Natural killer cell (primary cell): ENCODE measurements around the gene AZIN2. TPM values are rescaled to one million over a fixed set of nuclear protein-coding genes. Genes with fewer than 3 reads are reported as not detected.

Source experiments
- ATAC-seq, 3 donors: fragments of 150-1000 bp in 2 of 3; fragments of 200-7000 bp in 1 of 3; cut with Tn5 transposase; 1 replicate in 1 of 3; 2 replicates in 2 of 3; pipeline ENCODE4 v1.10.0; 2021; ENCODE audit warnings: mild to moderate bottlenecking in 2 of 3, moderate library complexity in 2 of 3
- DNase-seq, 2 donors: peaks; one replicate each; pipeline versions ENCODE4 v3.0.0 to v3.0.0-alpha.2; 2013 to 2021; ENCODE audit warnings: mixed read lengths in 1 of 2
- H3K27ac ChIP-seq: one replicate; pipeline ENCODE4 v1.5.1; 2013; ENCODE audit warnings: mild to moderate bottlenecking, low read length
- H3K27me3 ChIP-seq: one replicate; pipeline ENCODE4 v1.6.1; 2013; ENCODE audit warnings: low read length; ENCODE audit not compliant: control insufficient read depth, insufficient read depth
- H3K36me3 ChIP-seq: one replicate; pipeline ENCODE4 v1.6.1; 2013; ENCODE audit warnings: low read length; ENCODE audit not compliant: control insufficient read depth, insufficient read depth
- H3K4me1 ChIP-seq: one replicate; pipeline ENCODE4 v1.6.1; 2013; ENCODE audit warnings: low read length; ENCODE audit not compliant: control insufficient read depth, insufficient read depth
- H3K4me3 ChIP-seq: one replicate; pipeline ENCODE4 v1.5.1; 2013; ENCODE audit warnings: low read length
- H3K9me3 ChIP-seq: one replicate; pipeline ENCODE4 v1.6.1; 2013; ENCODE audit warnings: low read length; ENCODE audit not compliant: control insufficient read depth, insufficient read depth
- H3K27ac Mint-ChIP-seq, 2 donors: one replicate each; pipeline ENCODE4 v1.8.0; 2022; ENCODE audit warnings: mild to moderate bottlenecking in 2 of 2, mixed read lengths in 2 of 2, moderate library complexity in 1 of 2
- H3K27me3 Mint-ChIP-seq, 2 donors: one replicate each; pipeline ENCODE4 v1.8.0; 2022; ENCODE audit warnings: low read depth in 2 of 2, mixed read lengths in 2 of 2
- H3K36me3 Mint-ChIP-seq: one replicate; pipeline ENCODE4 v1.8.0; 2022; ENCODE audit warnings: mixed read lengths
- H3K4me1 Mint-ChIP-seq, 2 donors: one replicate each; pipeline ENCODE4 v1.8.0; 2022; ENCODE audit warnings: mixed read lengths in 2 of 2
- H3K4me3 Mint-ChIP-seq: one replicate; pipeline ENCODE4 v1.8.0; 2022; ENCODE audit warnings: mild to moderate bottlenecking, moderate library complexity, mixed read lengths
- H3K9me3 Mint-ChIP-seq, 2 donors: one replicate each; pipeline ENCODE4 v1.8.0; 2022; ENCODE audit warnings: mixed read lengths in 2 of 2
- CTCF ChIP-seq: fragments of 200-600 bp; IDR thresholded peaks from one replicate; pipeline ENCODE4 v1.8.0; 2022; ENCODE audit warnings: antibody characterized with exemption
- WGBS: methylation state at CpG from one replicate; pipeline ENCODE4 v1.1.7; 2013; ENCODE audit warnings: missing lambda C conversion rate; ENCODE audit not compliant: insufficient coverage; 5-methylcytosine and 5-hydroxymethylcytosine counted together
- intact Hi-C: fragments of 100-400 bp; cut with micrococcal nuclease; formaldehyde crosslinking; loops from one replicate; pipeline ENCODE4 v1.14.2; 2022
- total RNA-seq, 4 donors: library from RNA; stranded (reverse); fragments of 120-200 nt in 1 of 4; gene quantifications; one replicate each; pipeline versions ENCODE4 v1.2.3 to v1.2.4, GENCODE V29; 2013 to 2022

The AZIN2 gene
- total RNA-seq, 3 donors from 2014 or later (not counting 1 experiment from before 2014, with no cell fraction given): 1.9 to 5.1 (median 4.1) TPM

- Histone ChIP-seq H3K36me3 (no peaks in the 10 kb centered on the region), H3K27ac (no peak overlapping the region), H3K4me1 (peaks cover 22% of the 10 kb centered on the region), H3K9me3 (no peaks in the 10 kb centered on the region), H3K4me3 (peak overlapping the region; percentile 67), H3K27me3 (no peaks in the 10 kb centered on the region)
- no peak for DNase-seq
- peak overlapping the region; percentile 24 to 78 for H3K27ac Mint-ChIP-seq
- H3K9me3 Mint-ChIP-seq: no peaks in the 10 kb centered on the region
- peaks cover 23 to 26% of the 10 kb centered on the region in 2 donors for H3K4me1 Mint-ChIP-seq
- H3K4me3 Mint-ChIP-seq: peak overlapping the region; percentile 82
- H3K27me3 Mint-ChIP-seq: peaks cover 0 to 6% of the 10 kb centered on the region in 2 donors
- H3K36me3 Mint-ChIP-seq: no peaks in the 10 kb centered on the region
- ATAC-seq: no peak
- 66% methylated on average over 6 of the region's 6 CpGs for WGBS
- intact Hi-C loops: loop anchor here (2.0 to 10.0 kb wide), 2 partner anchors 44 to 366 kb away; partner anchors contain the start of gene AK2
- no peak for TF ChIP-seq CTCF
These were observed 580 bp upstream of the AZIN2 start for GRCh38 chr1:33080373-33080772.

- no peak for TF ChIP-seq CTCF
- H3K4me3 Mint-ChIP-seq: peak overlapping the region; percentile 85
- Histone ChIP-seq H3K36me3 (no peaks in the 10 kb centered on the region), H3K27me3 (no peaks in the 10 kb centered on the region), H3K9me3 (no peaks in the 10 kb centered on the region), H3K4me1 (peaks cover 25% of the 10 kb centered on the region), H3K4me3 (peak overlapping the region; percentile 67), H3K27ac (no peak overlapping the region)
- 20% methylated on average over 35 of the region's 35 CpGs for WGBS
- H3K36me3 Mint-ChIP-seq: no peaks in the 10 kb centered on the region
- H3K9me3 Mint-ChIP-seq: no peaks in the 10 kb centered on the region
- no peak for ATAC-seq
- H3K27me3 Mint-ChIP-seq: peaks cover 0 to 9% of the 10 kb centered on the region in 2 donors
- H3K4me1 Mint-ChIP-seq: peaks cover 23 to 29% of the 10 kb centered on the region in 2 donors
- DNase-seq: peak in 1 of 2 donors; percentile 43
- H3K27ac Mint-ChIP-seq: peak overlapping the region in 1 of 2 donors; percentile 78
- intact Hi-C loops: loop anchor here (2.0 to 10.0 kb wide), 2 partner anchors 45 to 367 kb away; partner anchors contain the start of gene AK2
These were observed 777 bp downstream of the AZIN2 start for GRCh38 chr1:33081554-33082305.

- peaks cover 23 to 31% of the 10 kb centered on the region in 2 donors for H3K4me1 Mint-ChIP-seq
- no peak for DNase-seq
- ATAC-seq: no peak
- WGBS: 92% methylated on average over 6 of the region's 6 CpGs
- H3K36me3 Mint-ChIP-seq: no peaks in the 10 kb centered on the region
- H3K9me3 ChIP-seq: no peaks in the 10 kb centered on the region
- no peak overlapping the region for H3K4me3 ChIP-seq
- no peaks in the 10 kb centered on the region for H3K27me3 ChIP-seq
- peaks cover 25% of the 10 kb centered on the region for H3K4me1 ChIP-seq
- no peak for TF ChIP-seq CTCF
- H3K9me3 Mint-ChIP-seq: no peaks in the 10 kb centered on the region
- peak overlapping the region; percentile 38 for H3K4me3 Mint-ChIP-seq
- intact Hi-C loops: loop anchor here (10.0 kb wide), 1 partner anchor 368 kb away; no protein-coding TSS in a partner anchor
- H3K27ac Mint-ChIP-seq: peak overlapping the region in 1 of 2 donors; percentile 42
- H3K36me3 ChIP-seq: no peaks in the 10 kb centered on the region
- no peak overlapping the region for H3K27ac ChIP-seq
- peaks cover 0 to 10% of the 10 kb centered on the region in 2 donors for H3K27me3 Mint-ChIP-seq
These were observed 1.7 kb downstream of the AZIN2 start for GRCh38 chr1:33082575-33083108.
